ENCODE measurements around the gene FUT8.

The FUT8 gene

GRCh38 chr14:65411656-65412031 is 886 bp upstream of the FUT8 start:
- peak; percentile 86 for ATAC-seq
- no peak for TF ChIP-seq ZNF565 (CRISPR knock-in tag; conservative IDR thresholded peaks at IDR 0.05; ENCODE audit: low read depth)
- TF ChIP-seq POU6F1 (CRISPR knock-in tag; IDR thresholded peaks at IDR 0.05; ENCODE audit: borderline replicate concordance, low read depth): no peak
- TF ChIP-seq CSDC2 (CRISPR knock-in tag; IDR thresholded peaks at IDR 0.05): no peak
- no peak for TF ChIP-seq ZFP30 (CRISPR knock-in tag; IDR thresholded peaks at IDR 0.05)
- TF ChIP-seq ZC3H10 (CRISPR knock-in tag; IDR thresholded peaks at IDR 0.05): no peak
- no peak for TF ChIP-seq PATZ1 (CRISPR knock-in tag; IDR thresholded peaks at IDR 0.05; ENCODE audit: borderline replicate concordance)
- no peak for TF ChIP-seq SNAI2 (CRISPR knock-in tag; IDR thresholded peaks at IDR 0.05)
- TF ChIP-seq ZNF8 (CRISPR knock-in tag; IDR thresholded peaks at IDR 0.05): no peak
- no peak for TF ChIP-seq ZNF70 (CRISPR knock-in tag; IDR thresholded peaks at IDR 0.05)
- TF ChIP-seq, protein P1, sequence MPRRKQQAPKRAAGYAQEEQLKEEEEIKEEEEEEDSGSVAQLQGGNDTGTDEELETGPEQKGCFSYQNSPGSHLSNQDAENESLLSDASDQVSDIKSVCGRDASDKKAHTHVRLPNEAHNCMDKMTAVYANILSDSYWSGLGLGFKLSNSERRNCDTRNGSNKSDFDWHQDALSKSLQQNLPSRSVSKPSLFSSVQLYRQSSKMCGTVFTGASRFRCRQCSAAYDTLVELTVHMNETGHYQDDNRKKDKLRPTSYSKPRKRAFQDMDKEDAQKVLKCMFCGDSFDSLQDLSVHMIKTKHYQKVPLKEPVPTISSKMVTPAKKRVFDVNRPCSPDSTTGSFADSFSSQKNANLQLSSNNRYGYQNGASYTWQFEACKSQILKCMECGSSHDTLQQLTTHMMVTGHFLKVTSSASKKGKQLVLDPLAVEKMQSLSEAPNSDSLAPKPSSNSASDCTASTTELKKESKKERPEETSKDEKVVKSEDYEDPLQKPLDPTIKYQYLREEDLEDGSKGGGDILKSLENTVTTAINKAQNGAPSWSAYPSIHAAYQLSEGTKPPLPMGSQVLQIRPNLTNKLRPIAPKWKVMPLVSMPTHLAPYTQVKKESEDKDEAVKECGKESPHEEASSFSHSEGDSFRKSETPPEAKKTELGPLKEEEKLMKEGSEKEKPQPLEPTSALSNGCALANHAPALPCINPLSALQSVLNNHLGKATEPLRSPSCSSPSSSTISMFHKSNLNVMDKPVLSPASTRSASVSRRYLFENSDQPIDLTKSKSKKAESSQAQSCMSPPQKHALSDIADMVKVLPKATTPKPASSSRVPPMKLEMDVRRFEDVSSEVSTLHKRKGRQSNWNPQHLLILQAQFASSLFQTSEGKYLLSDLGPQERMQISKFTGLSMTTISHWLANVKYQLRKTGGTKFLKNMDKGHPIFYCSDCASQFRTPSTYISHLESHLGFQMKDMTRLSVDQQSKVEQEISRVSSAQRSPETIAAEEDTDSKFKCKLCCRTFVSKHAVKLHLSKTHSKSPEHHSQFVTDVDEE (CRISPR knock-in tag; IDR thresholded peaks at IDR 0.05): no peak
- no peak for TF ChIP-seq PPARA (CRISPR knock-in tag; IDR thresholded peaks at IDR 0.05; ENCODE audit: borderline replicate concordance)
- no peak for TF ChIP-seq OSR1 (CRISPR knock-in tag; IDR thresholded peaks at IDR 0.05)
- no peak for TF ChIP-seq ARNTL (CRISPR knock-in tag; IDR thresholded peaks at IDR 0.05; ENCODE audit: borderline replicate concordance, low read depth)
- no peak for TF ChIP-seq ZFP3 (CRISPR knock-in tag; IDR thresholded peaks at IDR 0.05)
- TF ChIP-seq TCF4 (CRISPR knock-in tag; IDR thresholded peaks at IDR 0.05; ENCODE audit: borderline replicate concordance): no peak
- TF ChIP-seq CREB5 (CRISPR knock-in tag; IDR thresholded peaks at IDR 0.05; ENCODE audit: low read depth): no peak
- TF ChIP-seq GLIS3 (CRISPR knock-in tag; IDR thresholded peaks at IDR 0.05): no peak
- no peak for TF ChIP-seq TOX (CRISPR knock-in tag; IDR thresholded peaks at IDR 0.05; ENCODE audit: borderline replicate concordance)
- no peak for TF ChIP-seq ISL1 (CRISPR knock-in tag; IDR thresholded peaks at IDR 0.05)
- TF ChIP-seq BACH2 (CRISPR knock-in tag; IDR thresholded peaks at IDR 0.05; ENCODE audit: borderline replicate concordance): no peak

GRCh38 chr14:65412856-65413738 is 567 bp downstream of the FUT8 start:
- TF ChIP-seq ZFP30 (CRISPR knock-in tag; IDR thresholded peaks at IDR 0.05) (no peak), TOX (CRISPR knock-in tag; IDR thresholded peaks at IDR 0.05; ENCODE audit: borderline replicate concordance) (no peak), OSR1 (CRISPR knock-in tag; IDR thresholded peaks at IDR 0.05) (no peak), PPARA (CRISPR knock-in tag; IDR thresholded peaks at IDR 0.05; ENCODE audit: borderline replicate concordance) (no peak), ISL1 (CRISPR knock-in tag; IDR thresholded peaks at IDR 0.05) (no peak), RARB (CRISPR knock-in tag; IDR thresholded peaks at IDR 0.05) (no peak), GLIS3 (CRISPR knock-in tag; IDR thresholded peaks at IDR 0.05) (no peak), SNAI2 (CRISPR knock-in tag; IDR thresholded peaks at IDR 0.05) (no peak)
- ATAC-seq: peak; percentile 68

- TF ChIP-seq BACH2 (CRISPR knock-in tag; IDR thresholded peaks at IDR 0.05; ENCODE audit: borderline replicate concordance) (no peak), CSDC2 (CRISPR knock-in tag; IDR thresholded peaks at IDR 0.05) (no peak), ISL1 (CRISPR knock-in tag; IDR thresholded peaks at IDR 0.05) (no peak), PPARA (CRISPR knock-in tag; IDR thresholded peaks at IDR 0.05; ENCODE audit: borderline replicate concordance) (no peak), POU6F1 (CRISPR knock-in tag; IDR thresholded peaks at IDR 0.05; ENCODE audit: borderline replicate concordance, low read depth) (no peak), ZNF565 (CRISPR knock-in tag; conservative IDR thresholded peaks at IDR 0.05; ENCODE audit: low read depth) (no peak), ZNF8 (CRISPR knock-in tag; IDR thresholded peaks at IDR 0.05) (no peak), ZFP30 (CRISPR knock-in tag; IDR thresholded peaks at IDR 0.05) (no peak)
- TF ChIP-seq, protein P1 (CRISPR knock-in tag; IDR thresholded peaks at IDR 0.05): no peak
- no peak for ATAC-seq
These were observed 1.2 kb downstream of the FUT8 start for GRCh38 chr14:65413739-65414045.
